ENCODE data around the gene FBXO10.

- TF ChIP-seq CTCF (IDR thresholded peaks at IDR 0.05) (no peak), POLR2A (IDR thresholded peaks at IDR 0.05) (no peak)
Measured at GRCh38 chr9:37609735-37610397, 33.7 kb upstream of the FBXO10 start.

Measured in lower leg skin (tissue), 3 donors.